UCSD-AML1 (cell line): ENCODE measurements around the gene C16orf86.
"Not testable (repeated sequence)": the region's sequence is repeated elsewhere in the genome, so short reads cannot be mapped to it uniquely, and the experiment has no call there.

Experiments used
- DNase-seq: peaks from one replicate; lab custom pipeline; 2025; ENCODE audit not compliant: unreplicated experiment; lab: John Stamatoyannopoulos, UW

C16orf86 gene

DNA sequence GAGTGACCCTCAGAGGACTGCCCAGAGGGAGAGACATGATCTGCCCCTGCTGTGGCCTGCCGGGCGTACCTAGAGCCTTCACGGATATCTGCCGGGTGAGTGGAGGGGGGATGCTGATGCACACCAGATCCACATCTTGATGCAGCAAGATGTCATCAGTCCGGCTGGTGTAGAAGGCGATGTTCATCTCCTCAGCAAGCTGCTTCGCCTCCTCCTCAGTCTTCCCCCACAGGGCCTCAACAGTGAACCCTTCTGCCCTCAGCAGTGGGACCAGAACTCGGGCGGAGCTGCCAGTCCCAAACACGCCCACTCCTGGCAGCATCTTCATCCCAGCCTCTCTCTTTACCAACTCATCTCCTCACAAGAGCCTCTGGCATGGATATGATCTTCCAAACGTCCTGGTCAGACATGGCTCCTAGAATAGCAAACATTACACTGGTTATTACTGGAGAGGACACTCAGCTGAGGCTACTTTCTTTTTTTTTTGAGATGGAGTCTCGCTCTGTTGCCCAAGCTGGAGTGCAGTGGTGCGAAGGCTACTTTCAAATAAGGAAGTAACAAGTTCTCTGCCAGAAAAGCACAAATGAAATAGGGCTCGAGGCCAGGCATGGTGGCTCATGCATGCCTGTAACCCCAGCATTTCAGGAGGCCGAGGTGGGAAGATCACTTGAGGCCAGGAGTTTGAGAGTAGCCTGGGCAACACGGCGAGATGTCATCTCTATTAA lies 18.9 kb downstream of the C16orf86 start:
- no peak for DNase-seq

DNA sequence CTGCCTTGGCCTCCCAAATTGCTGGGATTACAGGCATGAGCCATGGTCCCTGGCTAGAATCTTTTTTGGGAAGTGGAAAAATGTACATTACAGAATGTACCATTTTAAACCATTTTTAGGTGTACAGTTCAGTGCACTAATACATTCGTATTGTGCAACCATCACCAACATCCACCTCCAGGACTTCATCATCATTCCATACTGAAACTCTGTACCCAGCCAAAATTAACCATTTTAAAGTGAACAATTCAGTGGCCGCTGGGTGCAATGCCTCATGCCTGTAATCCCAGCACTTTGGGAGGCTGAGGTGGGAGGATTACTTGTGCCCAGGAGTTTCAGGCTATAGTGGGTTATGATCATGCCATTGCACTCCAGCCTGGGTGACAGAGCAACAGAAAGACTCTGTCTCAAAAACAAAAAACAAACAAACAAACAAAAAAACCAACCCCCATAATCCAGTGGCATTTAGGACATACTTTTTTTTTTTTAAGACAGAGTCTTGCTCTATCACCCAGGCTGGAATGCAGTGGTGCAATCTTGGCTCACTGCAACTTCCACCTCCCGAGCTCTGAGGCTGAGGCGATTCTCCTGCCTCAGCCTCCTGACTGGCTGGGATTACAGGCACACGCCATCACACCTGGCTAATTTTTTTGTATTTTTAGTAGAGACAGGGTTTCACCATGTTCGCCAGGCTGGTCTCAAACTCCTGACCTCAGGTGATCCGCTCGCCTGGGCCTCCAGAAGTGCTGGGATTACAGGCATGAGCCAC lies 27.1 kb downstream of the C16orf86 start:
- not testable (repeated sequence) for DNase-seq

DNA sequence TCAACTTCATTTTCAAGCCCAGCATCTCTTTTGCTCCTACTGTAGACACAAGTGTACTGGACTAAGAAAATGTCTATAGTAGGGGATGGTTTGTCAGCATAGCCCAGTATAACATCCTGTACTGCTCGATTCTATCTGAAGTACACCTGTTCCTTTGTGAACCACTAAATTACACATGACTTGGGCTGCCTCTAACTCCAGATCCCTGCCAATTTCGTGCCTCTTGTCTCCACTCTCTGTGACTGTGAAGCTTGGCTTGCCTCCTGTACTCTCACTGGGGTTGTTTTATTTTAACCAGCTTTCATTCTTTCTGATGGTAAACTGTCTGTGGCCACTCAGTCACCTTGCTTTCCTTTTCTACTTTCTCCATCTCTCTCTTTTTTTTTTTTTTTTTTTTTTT lies 28.0 kb downstream of the C16orf86 start:
- DNase-seq = no peak

DNA sequence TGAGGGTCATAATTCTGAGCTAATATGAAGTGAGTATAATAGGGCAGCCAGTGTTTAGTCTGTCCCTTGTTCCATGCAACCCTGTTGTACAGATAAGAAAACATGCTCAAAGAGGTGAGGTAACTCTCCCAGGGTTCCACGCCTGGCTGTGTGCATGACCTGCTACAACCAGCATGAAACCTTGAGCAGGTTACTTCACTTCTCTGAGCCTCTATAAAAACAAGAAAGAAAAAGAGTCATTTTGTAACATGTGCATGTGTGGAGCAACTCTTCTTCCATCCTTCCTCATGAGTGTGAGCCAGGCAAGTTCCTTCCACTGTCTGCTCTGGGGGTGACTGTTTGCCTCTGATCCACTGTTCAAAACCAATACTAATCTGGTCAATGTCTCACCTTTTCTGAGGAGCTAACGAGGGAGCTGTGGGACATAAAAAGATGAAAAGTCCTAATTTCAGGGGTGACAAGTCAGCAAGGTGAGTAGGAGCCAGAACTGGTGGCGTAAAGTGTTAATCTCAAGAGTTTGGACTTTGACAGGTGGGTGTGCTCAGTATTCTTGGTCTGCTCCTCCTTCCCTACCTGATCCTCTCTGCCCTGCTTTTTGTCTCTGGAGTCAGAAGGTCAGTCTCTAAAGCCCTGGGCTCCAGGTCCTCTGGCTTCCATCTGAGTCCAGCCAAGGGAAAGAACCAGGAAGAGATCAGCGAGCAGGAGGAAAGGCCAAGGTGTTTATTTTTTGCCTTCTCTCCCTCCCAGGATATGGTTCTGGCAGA lies 31.0 kb downstream of the C16orf86 start:
- no peak for DNase-seq

DNA sequence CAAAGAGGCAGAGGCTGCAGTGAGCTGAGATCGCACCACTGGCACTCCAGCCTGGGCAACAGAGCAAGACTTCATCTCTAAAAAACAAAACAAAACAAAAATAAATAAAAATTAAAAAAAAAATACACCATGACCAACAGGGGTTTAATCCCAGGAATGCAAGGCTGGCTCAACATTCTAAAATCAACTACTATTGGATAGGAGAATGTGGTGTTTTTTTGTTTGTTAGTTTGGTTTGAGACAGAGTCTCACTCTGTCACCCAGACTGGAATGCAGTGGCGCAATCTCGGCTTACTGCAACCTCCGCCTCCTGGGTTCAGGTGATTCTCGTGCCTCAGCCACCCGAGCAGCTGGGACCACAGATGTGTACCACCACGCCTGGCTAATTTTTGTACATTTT lies 32.7 kb downstream of the C16orf86 start:
- no peak for DNase-seq

DNA sequence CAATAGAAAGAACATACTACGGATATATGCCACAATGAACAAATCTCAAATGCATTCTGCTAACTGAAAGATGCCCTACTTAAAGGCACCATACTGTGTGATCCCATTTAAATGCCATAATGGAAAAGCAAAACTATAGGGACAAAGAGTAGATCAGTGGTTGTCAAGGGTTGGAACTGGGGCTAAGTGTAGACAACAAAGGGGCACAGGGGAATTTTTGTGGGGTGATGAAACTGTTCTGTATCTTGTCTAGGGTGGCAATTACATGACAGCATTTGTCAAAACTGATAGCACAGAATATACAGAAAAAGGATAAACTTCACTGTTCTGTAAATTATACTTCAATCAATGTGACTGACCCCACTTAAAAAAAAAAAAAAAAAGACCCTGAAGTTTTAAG lies 34.8 kb downstream of the C16orf86 start:
- DNase-seq = no peak

DNA sequence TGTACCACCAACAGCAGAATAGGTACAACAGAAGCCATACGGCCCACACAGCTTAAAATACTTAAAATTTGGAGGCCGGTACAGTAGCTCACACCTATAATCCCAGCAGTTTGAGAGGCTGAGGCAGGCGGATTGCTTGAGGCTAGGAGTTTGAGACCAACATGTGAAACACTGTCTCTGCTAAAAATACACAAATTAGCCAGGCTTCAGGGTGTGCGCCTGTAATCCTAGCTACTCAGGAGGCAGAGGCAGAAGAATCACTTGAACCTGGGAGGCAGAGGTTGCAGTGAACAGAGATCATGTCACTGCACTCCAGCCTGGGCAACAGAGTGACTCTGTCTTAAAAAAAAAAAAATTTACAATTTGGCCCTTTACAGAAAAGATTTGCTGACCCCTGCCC lies 35.5 kb downstream of the C16orf86 start:
- no peak for DNase-seq

DNA sequence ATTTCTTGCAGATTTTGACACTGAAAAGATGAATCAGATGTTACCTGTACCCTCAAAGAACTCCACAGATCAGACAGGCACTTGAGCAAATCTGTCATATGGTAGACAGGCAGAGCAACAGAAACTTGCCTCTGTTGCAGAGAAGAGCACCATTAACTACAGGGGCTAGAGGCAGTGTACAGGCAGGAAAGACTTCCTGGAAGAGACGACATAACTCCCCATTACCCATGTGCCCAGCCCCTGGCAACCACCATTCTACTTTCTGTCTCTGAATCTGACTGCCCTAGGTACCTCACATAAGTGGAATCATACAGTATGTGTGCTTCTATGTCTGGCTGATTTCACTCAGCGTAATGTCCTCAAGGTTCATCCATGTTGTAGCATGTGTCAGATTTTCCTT lies 37.0 kb downstream of the C16orf86 start:
- no peak for DNase-seq

DNA sequence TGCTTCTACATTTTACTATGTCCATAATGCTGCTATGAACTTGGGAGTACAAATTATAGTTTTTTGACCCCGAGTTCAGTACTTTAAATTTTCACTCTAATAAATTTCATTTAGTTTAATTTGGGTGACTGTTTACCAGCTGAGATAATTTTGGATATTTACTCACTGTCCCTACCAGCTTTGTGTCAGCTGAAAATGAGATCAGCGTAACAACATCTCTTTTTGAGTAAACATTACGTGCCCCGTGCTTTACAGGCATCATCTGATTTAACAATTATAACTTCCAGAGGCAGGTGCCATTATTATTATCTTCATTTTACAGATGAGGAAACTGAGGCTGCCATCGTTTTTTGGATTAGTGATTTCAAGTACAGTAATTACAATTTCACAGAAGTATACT lies 37.5 kb downstream of the C16orf86 start:
- no peak for DNase-seq

DNA sequence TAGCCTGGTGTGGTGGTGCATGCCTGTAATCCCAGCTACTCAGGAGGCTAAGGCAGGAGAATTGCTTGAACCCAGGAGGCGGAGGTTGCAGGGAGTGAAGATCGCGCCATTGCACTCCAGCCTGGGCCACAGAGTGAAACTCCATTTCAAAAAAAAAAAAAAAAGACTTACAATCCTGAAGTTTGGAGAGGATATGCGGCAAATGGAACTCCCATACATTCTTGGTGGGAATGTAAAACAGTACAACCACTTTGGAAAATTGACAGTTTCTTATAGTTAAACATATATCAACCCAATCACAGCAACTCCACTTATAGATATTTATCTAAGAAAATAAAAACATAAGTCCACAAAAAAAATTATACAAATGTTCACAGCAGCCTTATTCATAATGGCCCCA lies 40.6 kb downstream of the C16orf86 start:
- no peak for DNase-seq

DNA sequence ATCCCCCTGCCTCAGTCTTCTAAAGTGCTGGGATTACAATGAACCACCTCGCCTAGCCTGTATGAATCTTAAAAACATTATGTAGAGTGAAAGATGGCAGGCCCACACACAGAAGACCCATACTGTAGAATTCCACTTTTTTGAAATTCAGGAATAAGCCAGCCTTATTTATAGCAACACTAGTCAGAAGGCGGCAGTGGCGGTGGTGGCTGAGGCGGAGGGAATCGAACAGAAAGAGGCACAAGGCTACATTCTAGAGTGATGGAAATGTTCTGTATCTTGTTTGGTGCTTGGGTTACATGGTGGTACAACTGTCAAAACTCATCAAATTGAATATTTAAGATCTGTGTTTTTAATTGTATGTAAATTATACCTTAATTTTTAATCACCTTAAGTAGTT lies 41.2 kb downstream of the C16orf86 start:
- no peak for DNase-seq

DNA sequence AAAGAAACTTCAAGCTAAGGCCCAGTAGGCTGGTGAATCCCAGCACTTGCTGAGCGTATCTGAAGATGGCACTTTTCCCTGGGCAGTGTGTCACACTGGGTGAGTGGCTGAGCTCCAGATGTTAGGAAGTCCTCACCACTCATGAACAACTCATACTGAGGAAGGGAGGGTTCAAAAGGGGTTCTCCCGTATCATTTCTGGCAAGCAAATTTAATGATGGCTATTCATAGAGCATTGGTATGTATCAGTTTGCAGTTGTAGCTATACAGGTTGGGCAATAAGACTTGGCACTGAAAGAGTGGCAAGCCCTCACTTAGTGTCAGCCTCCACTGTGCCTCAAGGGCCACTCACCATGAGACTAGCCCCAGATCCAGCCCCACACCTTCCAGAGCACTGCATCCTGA lies 41.8 kb downstream of the C16orf86 start:
- no peak for DNase-seq

DNA sequence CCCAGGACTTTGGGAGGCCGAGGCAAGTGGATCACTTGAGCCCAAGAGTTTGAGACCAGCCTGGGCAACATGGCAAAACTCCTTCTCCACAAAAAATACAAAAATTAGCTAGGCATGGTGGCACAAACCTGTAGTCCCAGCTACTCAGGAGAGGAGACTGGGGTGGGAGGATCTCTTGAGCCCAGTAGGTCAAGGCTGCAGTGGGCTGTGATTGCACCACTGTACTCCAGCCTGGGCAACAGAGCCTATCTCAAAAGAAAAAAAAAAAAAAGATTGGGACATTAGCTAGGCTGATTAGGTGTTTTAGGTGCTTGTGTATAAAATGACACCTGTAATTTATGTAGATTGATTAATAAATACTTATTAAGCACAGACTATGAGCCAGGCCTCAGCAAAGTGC lies 42.4 kb downstream of the C16orf86 start:
- DNase-seq = no peak

DNA sequence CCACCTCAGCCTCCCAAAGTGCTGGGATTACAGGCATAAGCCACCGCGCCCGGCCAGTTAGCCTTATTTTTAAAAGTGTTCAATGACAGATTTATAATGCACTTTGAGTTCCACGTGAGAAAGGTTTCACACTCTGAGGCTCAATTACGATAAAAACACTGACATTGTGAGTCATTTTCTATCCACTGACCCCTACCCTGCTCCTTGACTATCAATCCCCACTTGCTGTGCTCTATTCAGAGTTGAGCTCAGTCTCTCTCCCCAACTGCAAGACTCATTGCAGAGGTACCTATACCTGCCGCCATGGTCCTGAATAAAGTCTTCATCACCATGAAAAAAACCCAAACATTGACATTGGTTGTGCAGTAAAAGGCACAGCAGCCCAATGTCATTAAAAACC lies 44.0 kb downstream of the C16orf86 start:
- DNase-seq = no peak

DNA sequence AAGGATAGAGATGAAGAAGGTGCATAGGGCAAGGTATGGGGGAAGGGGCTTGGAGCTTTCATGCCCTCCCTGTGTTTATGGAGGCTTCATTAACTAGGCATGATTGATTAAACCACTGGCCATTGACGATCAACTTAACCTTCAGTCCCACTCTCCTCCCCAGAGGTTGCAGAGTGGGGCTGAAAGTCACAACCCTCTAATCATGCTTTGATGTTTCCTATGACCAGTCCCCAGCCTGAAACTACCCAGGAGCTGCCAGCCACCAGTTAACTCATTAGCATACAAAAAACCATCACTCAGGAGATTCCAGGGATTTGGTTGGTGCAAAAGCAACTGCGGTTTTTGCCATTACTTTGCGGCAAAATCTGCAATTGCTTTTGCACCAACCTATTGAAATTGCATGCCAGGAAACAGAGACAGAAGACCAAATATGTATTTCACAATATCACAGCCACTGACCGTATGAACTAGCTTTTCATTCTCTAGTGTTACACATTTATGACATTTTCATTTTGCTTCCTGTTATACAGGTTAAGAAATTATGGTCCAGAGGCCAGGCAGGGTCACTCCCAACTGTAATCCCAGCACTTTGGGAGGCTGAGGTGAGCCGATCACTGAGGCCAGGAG lies 47.1 kb downstream of the C16orf86 start:
- no peak for DNase-seq

DNA sequence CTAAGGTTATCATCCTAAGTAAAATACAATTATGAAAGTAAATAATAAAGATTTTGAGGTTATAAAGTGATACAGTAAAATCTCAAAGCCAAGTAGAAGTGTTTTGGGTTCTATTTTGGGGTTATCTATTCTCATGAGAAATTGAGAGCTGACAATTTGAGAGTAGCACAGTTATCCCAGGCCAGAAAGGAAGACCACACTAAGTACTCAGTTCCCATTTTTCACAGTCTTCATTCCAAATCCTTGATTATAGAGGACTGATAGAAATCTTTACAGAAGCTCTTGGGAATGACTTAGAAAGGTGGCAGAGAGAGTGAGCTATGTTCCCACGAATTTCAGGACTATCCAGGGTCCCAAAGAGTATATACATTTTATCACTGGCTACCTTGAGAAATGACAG lies 47.9 kb downstream of the C16orf86 start:
- DNase-seq = no peak

DNA sequence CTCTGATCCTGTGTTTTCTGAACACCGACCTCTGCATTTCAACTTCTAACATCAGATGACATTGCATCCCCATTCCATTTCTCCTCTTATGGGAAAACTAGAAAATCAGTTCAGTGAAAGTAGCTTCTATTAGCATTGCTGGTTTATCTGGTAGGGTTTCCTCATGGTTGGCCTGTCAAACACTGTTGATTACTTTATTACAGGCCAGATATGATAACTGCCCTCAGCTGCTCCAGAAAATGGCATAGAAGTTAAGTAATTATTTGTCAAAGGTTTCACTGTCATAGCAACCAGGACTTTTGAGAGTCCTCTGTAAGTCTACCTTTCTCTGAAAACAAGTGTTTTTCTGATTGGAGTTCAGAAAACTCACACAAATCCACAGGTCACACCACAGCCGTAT lies 49.5 kb downstream of the C16orf86 start:
- DNase-seq = no peak
